ENCODE results near the gene STOX1.

DNA sequence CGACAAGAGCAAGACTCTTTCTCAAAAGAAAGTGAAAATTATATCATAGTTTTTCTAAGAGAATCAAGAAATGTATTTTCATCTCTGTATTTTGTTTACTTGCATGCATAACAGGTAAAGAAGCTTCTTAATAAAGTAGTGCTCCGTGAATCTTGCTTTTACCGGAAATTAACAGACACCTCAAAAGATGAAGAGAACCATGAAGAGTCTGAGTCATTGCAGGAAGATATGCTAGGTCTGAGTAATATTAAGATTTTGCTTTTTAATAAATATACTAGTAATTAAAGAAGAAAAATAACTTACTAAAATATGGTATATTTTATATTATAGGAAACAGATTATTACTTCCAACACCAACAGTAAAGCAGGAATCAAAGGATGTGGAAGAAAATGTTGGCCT lies 39.5 kb upstream of the STOX1 start:
- TF ChIP-seq, protein P1, sequence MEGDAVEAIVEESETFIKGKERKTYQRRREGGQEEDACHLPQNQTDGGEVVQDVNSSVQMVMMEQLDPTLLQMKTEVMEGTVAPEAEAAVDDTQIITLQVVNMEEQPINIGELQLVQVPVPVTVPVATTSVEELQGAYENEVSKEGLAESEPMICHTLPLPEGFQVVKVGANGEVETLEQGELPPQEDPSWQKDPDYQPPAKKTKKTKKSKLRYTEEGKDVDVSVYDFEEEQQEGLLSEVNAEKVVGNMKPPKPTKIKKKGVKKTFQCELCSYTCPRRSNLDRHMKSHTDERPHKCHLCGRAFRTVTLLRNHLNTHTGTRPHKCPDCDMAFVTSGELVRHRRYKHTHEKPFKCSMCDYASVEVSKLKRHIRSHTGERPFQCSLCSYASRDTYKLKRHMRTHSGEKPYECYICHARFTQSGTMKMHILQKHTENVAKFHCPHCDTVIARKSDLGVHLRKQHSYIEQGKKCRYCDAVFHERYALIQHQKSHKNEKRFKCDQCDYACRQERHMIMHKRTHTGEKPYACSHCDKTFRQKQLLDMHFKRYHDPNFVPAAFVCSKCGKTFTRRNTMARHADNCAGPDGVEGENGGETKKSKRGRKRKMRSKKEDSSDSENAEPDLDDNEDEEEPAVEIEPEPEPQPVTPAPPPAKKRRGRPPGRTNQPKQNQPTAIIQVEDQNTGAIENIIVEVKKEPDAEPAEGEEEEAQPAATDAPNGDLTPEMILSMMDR (IDR thresholded peaks at IDR 0.05): no peak
- TF ChIP-seq, protein P2, sequence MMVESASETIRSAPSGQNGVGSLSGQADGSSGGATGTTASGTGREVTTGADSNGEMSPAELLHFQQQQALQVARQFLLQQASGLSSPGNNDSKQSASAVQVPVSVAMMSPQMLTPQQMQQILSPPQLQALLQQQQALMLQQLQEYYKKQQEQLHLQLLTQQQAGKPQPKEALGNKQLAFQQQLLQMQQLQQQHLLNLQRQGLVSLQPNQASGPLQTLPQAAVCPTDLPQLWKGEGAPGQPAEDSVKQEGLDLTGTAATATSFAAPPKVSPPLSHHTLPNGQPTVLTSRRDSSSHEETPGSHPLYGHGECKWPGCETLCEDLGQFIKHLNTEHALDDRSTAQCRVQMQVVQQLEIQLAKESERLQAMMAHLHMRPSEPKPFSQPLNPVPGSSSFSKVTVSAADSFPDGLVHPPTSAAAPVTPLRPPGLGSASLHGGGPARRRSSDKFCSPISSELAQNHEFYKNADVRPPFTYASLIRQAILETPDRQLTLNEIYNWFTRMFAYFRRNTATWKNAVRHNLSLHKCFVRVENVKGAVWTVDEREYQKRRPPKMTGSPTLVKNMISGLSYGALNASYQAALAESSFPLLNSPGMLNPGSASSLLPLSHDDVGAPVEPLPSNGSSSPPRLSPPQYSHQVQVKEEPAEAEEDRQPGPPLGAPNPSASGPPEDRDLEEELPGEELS (CRISPR knock-in tag; IDR thresholded peaks at IDR 0.05): no peak
- TF ChIP-seq SMAD3 (CRISPR knock-in tag; IDR thresholded peaks at IDR 0.05; ENCODE audit: borderline replicate concordance) (no peak), RORB (CRISPR knock-in tag; IDR thresholded peaks at IDR 0.05) (no peak), JUN (CRISPR knock-in tag; IDR thresholded peaks at IDR 0.05) (no peak), ETV6 (CRISPR knock-in tag; IDR thresholded peaks at IDR 0.05) (no peak), ZBTB21 (CRISPR knock-in tag; IDR thresholded peaks at IDR 0.05; ENCODE audit: borderline replicate concordance) (no peak), NFYB (CRISPR knock-in tag; conservative IDR thresholded peaks at IDR 0.05; ENCODE audit: low read depth) (no peak)
- TF ChIP-seq, protein P3, sequence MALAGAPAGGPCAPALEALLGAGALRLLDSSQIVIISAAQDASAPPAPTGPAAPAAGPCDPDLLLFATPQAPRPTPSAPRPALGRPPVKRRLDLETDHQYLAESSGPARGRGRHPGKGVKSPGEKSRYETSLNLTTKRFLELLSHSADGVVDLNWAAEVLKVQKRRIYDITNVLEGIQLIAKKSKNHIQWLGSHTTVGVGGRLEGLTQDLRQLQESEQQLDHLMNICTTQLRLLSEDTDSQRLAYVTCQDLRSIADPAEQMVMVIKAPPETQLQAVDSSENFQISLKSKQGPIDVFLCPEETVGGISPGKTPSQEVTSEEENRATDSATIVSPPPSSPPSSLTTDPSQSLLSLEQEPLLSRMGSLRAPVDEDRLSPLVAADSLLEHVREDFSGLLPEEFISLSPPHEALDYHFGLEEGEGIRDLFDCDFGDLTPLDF (CRISPR knock-in tag; IDR thresholded peaks at IDR 0.05): no peak
- TF ChIP-seq, protein P4, sequence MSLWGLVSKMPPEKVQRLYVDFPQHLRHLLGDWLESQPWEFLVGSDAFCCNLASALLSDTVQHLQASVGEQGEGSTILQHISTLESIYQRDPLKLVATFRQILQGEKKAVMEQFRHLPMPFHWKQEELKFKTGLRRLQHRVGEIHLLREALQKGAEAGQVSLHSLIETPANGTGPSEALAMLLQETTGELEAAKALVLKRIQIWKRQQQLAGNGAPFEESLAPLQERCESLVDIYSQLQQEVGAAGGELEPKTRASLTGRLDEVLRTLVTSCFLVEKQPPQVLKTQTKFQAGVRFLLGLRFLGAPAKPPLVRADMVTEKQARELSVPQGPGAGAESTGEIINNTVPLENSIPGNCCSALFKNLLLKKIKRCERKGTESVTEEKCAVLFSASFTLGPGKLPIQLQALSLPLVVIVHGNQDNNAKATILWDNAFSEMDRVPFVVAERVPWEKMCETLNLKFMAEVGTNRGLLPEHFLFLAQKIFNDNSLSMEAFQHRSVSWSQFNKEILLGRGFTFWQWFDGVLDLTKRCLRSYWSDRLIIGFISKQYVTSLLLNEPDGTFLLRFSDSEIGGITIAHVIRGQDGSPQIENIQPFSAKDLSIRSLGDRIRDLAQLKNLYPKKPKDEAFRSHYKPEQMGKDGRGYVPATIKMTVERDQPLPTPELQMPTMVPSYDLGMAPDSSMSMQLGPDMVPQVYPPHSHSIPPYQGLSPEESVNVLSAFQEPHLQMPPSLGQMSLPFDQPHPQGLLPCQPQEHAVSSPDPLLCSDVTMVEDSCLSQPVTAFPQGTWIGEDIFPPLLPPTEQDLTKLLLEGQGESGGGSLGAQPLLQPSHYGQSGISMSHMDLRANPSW (CRISPR knock-in tag; conservative IDR thresholded peaks at IDR 0.05; ENCODE audit: low read depth): no peak
- TF ChIP-seq, protein P5, sequence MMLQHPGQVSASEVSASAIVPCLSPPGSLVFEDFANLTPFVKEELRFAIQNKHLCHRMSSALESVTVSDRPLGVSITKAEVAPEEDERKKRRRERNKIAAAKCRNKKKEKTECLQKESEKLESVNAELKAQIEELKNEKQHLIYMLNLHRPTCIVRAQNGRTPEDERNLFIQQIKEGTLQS (CRISPR knock-in tag; conservative IDR thresholded peaks at IDR 0.05): no peak
- TF ChIP-seq, protein P6, sequence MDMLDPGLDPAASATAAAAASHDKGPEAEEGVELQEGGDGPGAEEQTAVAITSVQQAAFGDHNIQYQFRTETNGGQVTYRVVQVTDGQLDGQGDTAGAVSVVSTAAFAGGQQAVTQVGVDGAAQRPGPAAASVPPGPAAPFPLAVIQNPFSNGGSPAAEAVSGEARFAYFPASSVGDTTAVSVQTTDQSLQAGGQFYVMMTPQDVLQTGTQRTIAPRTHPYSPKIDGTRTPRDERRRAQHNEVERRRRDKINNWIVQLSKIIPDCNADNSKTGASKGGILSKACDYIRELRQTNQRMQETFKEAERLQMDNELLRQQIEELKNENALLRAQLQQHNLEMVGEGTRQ (CRISPR knock-in tag; IDR thresholded peaks at IDR 0.05): no peak

Data from WTC11 (cell line).